KMS-11 (cell line): Measurements from ENCODE around the gene BCAS1.

Experiments
- H2AFZ ChIP-seq: fragments of 200-600 bp; sonication (generic); 2 replicates; pipeline ENCODE4 v1.6.1; 2016; ENCODE audit warnings: antibody characterized with exemption, mixed run types, low read depth
- H3K27ac ChIP-seq: fragments of 200-600 bp; sonication (generic); 2 replicates; pipeline ENCODE4 v1.6.1; 2016; ENCODE audit warnings: mild to moderate bottlenecking, mixed run types
- H3K27me3 ChIP-seq: fragments of 200-600 bp; sonication (generic); 2 replicates; pipeline ENCODE4 v1.6.1; 2017; ENCODE audit warnings: mild to moderate bottlenecking, low read depth, mixed run types, moderate library complexity; ENCODE audit not compliant: insufficient read depth
- H3K36me3 ChIP-seq: fragments of 200-600 bp; sonication (generic); 2 replicates; pipeline ENCODE4 v1.6.1; 2017; ENCODE audit warnings: mild to moderate bottlenecking, mixed run types; ENCODE audit not compliant: insufficient read depth
- H3K4me1 ChIP-seq: fragments of 200-600 bp; sonication (generic); 2 replicates; pipeline ENCODE4 v1.6.1; 2016; ENCODE audit warnings: mild to moderate bottlenecking, low read depth, mixed run types; ENCODE audit not compliant: poor library complexity, severe bottlenecking
- H3K4me2 ChIP-seq: fragments of 200-600 bp; sonication (generic); 2 replicates; pipeline ENCODE4 v1.7.0; 2016; ENCODE audit warnings: mild to moderate bottlenecking, mixed run types
- H3K4me3 ChIP-seq: fragments of 200-600 bp; sonication (generic); IDR thresholded peaks from 2 replicates; pipeline ENCODE4 v1.6.1; 2017; ENCODE audit warnings: low read depth, low read length, mixed read lengths; ENCODE audit not compliant: insufficient read depth
- H3K79me2 ChIP-seq: fragments of 200-600 bp; sonication (generic); 2 replicates; pipeline ENCODE4 v1.6.1; 2016; ENCODE audit warnings: low read depth, mixed run types; ENCODE audit not compliant: insufficient read depth
- H3K9ac ChIP-seq: fragments of 200-600 bp; sonication (generic); 2 replicates; pipeline ENCODE4 v1.6.1; 2016; ENCODE audit warnings: mild to moderate bottlenecking, mixed run types
- H4K20me1 ChIP-seq: fragments of 200-600 bp; sonication (generic); 2 replicates; pipeline ENCODE4 v1.6.1; 2016; ENCODE audit warnings: mild to moderate bottlenecking, mixed run types; ENCODE audit not compliant: insufficient read depth
- CTCF ChIP-seq: fragments of 200-600 bp; sonication (generic); conservative IDR thresholded peaks from 2 replicates; pipeline ENCODE4 v1.6.1; 2017; ENCODE audit warnings: low read depth, mild to moderate bottlenecking, antibody characterized with exemption, low read length, moderate library complexity, mixed read lengths

BCAS1 gene

GRCh38 chr20:54112221-54112884 lies 42.0 kb upstream of the BCAS1 start:
- Histone ChIP-seq H3K4me3 (no peak overlapping the region), H3K27me3 (no peaks in the 10 kb centered on the region), H2AFZ (no peak overlapping the region), H3K4me2 (no peak overlapping the region), H4K20me1 (no peaks in the 10 kb centered on the region), H3K4me1 (no peaks in the 10 kb centered on the region), H3K9ac (no peak overlapping the region), H3K27ac (no peak overlapping the region), H3K79me2 (no peaks in the 10 kb centered on the region), H3K36me3 (no peaks in the 10 kb centered on the region)
- no peak for TF ChIP-seq CTCF

- Histone ChIP-seq H4K20me1 (no peaks in the 10 kb centered on the region), H3K9ac (no peak overlapping the region), H3K79me2 (no peaks in the 10 kb centered on the region), H3K4me3 (no peak overlapping the region), H3K27ac (no peak overlapping the region), H3K27me3 (no peaks in the 10 kb centered on the region), H3K4me2 (no peak overlapping the region), H2AFZ (no peak overlapping the region), H3K36me3 (no peaks in the 10 kb centered on the region), H3K4me1 (no peaks in the 10 kb centered on the region)
- no peak for TF ChIP-seq CTCF
Measured at GRCh38 chr20:54111460-54111859, 41.1 kb upstream of the BCAS1 start.

GRCh38 chr20:54110457-54110856 lies 40.1 kb upstream of the BCAS1 start:
- no peaks in the 10 kb centered on the region for H4K20me1 ChIP-seq
- H3K4me2 ChIP-seq: no peak overlapping the region
- H3K79me2 ChIP-seq: no peaks in the 10 kb centered on the region
- no peak overlapping the region for H3K27ac ChIP-seq
- H2AFZ ChIP-seq: no peak overlapping the region
- no peaks in the 10 kb centered on the region for H3K27me3 ChIP-seq
- H3K36me3 ChIP-seq: no peaks in the 10 kb centered on the region
- H3K4me3 ChIP-seq: no peak overlapping the region
- H3K9ac ChIP-seq: no peak overlapping the region
- H3K4me1 ChIP-seq: no peaks in the 10 kb centered on the region
- no peak for TF ChIP-seq CTCF

- no peaks in the 10 kb centered on the region for H3K79me2 ChIP-seq
- no peak overlapping the region for H3K9ac ChIP-seq
- no peaks in the 10 kb centered on the region for H4K20me1 ChIP-seq
- no peak for TF ChIP-seq CTCF
- no peak overlapping the region for H3K4me2 ChIP-seq
- H3K27ac ChIP-seq: no peak overlapping the region
- H3K4me1 ChIP-seq: no peaks in the 10 kb centered on the region
- H3K36me3 ChIP-seq: no peaks in the 10 kb centered on the region
- no peak overlapping the region for H3K4me3 ChIP-seq
- no peaks in the 10 kb centered on the region for H3K27me3 ChIP-seq
- no peak overlapping the region for H2AFZ ChIP-seq
Measured at GRCh38 chr20:54110041-54110440, 39.6 kb upstream of the BCAS1 start.
